Left cardiac atrium (tissue), 4 donors: ENCODE results near the gene SNTG2. TPM values are rescaled to one million over a fixed set of nuclear protein-coding genes. Genes with fewer than 3 reads are reported as not detected.
A peak's percentile ranks its signal among the peaks of the same experiment; 100 is the strongest.

Experiments
- ATAC-seq, 2 donors: fragments of 200-7000 bp; cut with Tn5 transposase; one replicate each; pipeline ENCODE4 v1.9.1; 2020; ENCODE audit warnings: mild to moderate bottlenecking in 2 of 2, moderate library complexity in 2 of 2
- DNase-seq: peaks from one replicate; pipeline ENCODE4 v3.0.0-alpha.2; 2020
- intact Hi-C, 2 donors: fragments of 100-400 bp; cut with DNase I; formaldehyde crosslinking; loops; one replicate each; pipeline versions ENCODE4 v1.14.1 to v1.15.1; 2022 to 2023
- total RNA-seq, 2 donors: library from RNA; stranded (reverse); fragmentation: NEBNext Ultra II Directional; extraction: Animal tissue kit (Norgen Biotek cat#: 25700); gene quantifications; one replicate each; pipeline ENCODE4 v1.2.1, GENCODE V29; 2021
- donor health status: DM: no; HTN: yes; CAD: no.
- donor health status: DM: no; HTN: yes; CAD: no; lungs with severe emphysema.
- donor health status: DM: yes; HTN: yes; CAD: no.
- donor health status: Dilated cardiomyopathy.

SNTG2 gene
- total RNA-seq, 2 donors from 2014 or later = 1.6 to 2.9 TPM

- ATAC-seq (no peak), DNase-seq (no peak)
- intact Hi-C loops = no loop called here
Measured at GRCh38 chr2:1028831-1029230, 78.2 kb downstream of the SNTG2 start.

- intact Hi-C loops = no loop called here
- no peak for ATAC-seq
- no peak for DNase-seq
Measured at GRCh38 chr2:1032030-1032429, 81.4 kb downstream of the SNTG2 start.

- DNase-seq (no peak), ATAC-seq (no peak)
- intact Hi-C loops = no loop called here
Measured at GRCh38 chr2:1033069-1033468, 82.4 kb downstream of the SNTG2 start.

GRCh38 chr2:1037066-1037465, 86.4 kb downstream of the SNTG2 start:
- no peak for ATAC-seq
- intact Hi-C loops = no loop called here
- DNase-seq = no peak

- ATAC-seq (no peak), DNase-seq (no peak)
- intact Hi-C loops = no loop called here
Measured at GRCh38 chr2:1039549-1039948, 88.9 kb downstream of the SNTG2 start.

GRCh38 chr2:1041012-1041805, 90.6 kb downstream of the SNTG2 start:
- DNase-seq (no peak), ATAC-seq (no peak)
- intact Hi-C loops = no loop called here

- no peak for DNase-seq
- intact Hi-C loops = no loop called here
- ATAC-seq = no peak
Measured at GRCh38 chr2:1045109-1045508, 94.5 kb downstream of the SNTG2 start.

- intact Hi-C loops = no loop called here
- no peak for DNase-seq
- no peak for ATAC-seq
Measured at GRCh38 chr2:1046067-1046466, 95.4 kb downstream of the SNTG2 start.

- DNase-seq (no peak), ATAC-seq (peak in 1 of 2 donors; percentile 41)
- intact Hi-C loops = no loop called here
Measured at GRCh38 chr2:1047485-1047884, 96.8 kb downstream of the SNTG2 start.

GRCh38 chr2:1049691-1050090, 99.0 kb downstream of the SNTG2 start:
- intact Hi-C loops = no loop called here
- ATAC-seq = no peak

GRCh38 chr2:1051075-1051474, 100.4 kb downstream of the SNTG2 start:
- ATAC-seq (no peak), DNase-seq (no peak)
- intact Hi-C loops = no loop called here

More at GRCh38 chr2:1049691-1050090, 99.0 kb downstream of the SNTG2 start:
- no peak for DNase-seq

- ATAC-seq = no peak
- intact Hi-C loops = no loop called here
- DNase-seq = no peak
Measured at GRCh38 chr2:1052771-1053191, 102.1 kb downstream of the SNTG2 start.

GRCh38 chr2:1053786-1054185, 103.1 kb downstream of the SNTG2 start:
- no peak for DNase-seq
- intact Hi-C loops = no loop called here
- ATAC-seq = no peak

- ATAC-seq = no peak
- no peak for DNase-seq
- intact Hi-C loops = no loop called here
Measured at GRCh38 chr2:1054399-1054798, 103.8 kb downstream of the SNTG2 start.

GRCh38 chr2:1055014-1055595, 104.5 kb downstream of the SNTG2 start:
- no peak for ATAC-seq
- intact Hi-C loops = no loop called here
- no peak for DNase-seq

GRCh38 chr2:1060372-1060771, 109.7 kb downstream of the SNTG2 start:
- ATAC-seq = no peak
- intact Hi-C loops = no loop called here
- no peak for DNase-seq

GRCh38 chr2:1060987-1061386, 110.3 kb downstream of the SNTG2 start:
- no peak for ATAC-seq
- intact Hi-C loops = no loop called here
- DNase-seq = no peak

- intact Hi-C loops = no loop called here
- DNase-seq (no peak), ATAC-seq (no peak)
Measured at GRCh38 chr2:1068241-1068640, 117.6 kb downstream of the SNTG2 start.

GRCh38 chr2:1068822-1069221, 118.2 kb downstream of the SNTG2 start:
- DNase-seq (no peak), ATAC-seq (no peak)
- intact Hi-C loops = no loop called here

- ATAC-seq (no peak), DNase-seq (no peak)
- intact Hi-C loops = no loop called here
Measured at GRCh38 chr2:1069847-1070246, 119.2 kb downstream of the SNTG2 start.

- ATAC-seq = no peak
- DNase-seq = no peak
- intact Hi-C loops = no loop called here
Measured at GRCh38 chr2:1070601-1071000, 120.0 kb downstream of the SNTG2 start.
